GM12878 (cell line): Measurements from ENCODE around the gene SLC35F3. TPM values are rescaled to one million over a fixed set of nuclear protein-coding genes. Genes with fewer than 3 reads are reported as not detected.

Experiments used
- ATAC-seq: fragments of 200-7000 bp; cut with Tn5 transposase; 3 replicates; pipeline ENCODE4 v1.9.1; 2020; ENCODE audit warnings: mild to moderate bottlenecking, moderate library complexity
- BruUV-seq: library from RNA; stranded (reverse); fragments of 400-500 nt; replicated peaks from 2 replicates; lab custom pipeline; 2021; lab: Mats Ljungman, UMichigan
- CTCF ChIA-PET: fragments of 300-600 bp; sonication (Branson Sonifier 250); formaldehyde crosslinking; extraction: SDS; loops from one replicate; lab custom pipeline; 2021; ENCODE audit warnings: inconsistent platforms; lab: Yijun Ruan, JAX
- POLR2A ChIA-PET: fragments of 350-600 bp; formaldehyde crosslinking; extraction: SDS; loops from one replicate; lab custom pipeline; 2021; ENCODE audit warnings: inconsistent platforms; lab: Charles Lee
- RAD21 ChIA-PET: fragments of 300-600 bp; sonication (Branson Sonifier 250); formaldehyde crosslinking; loops from one replicate; lab custom pipeline; 2023; ENCODE audit warnings: antibody characterized with exemption; ENCODE audit not compliant: unreplicated experiment; lab: Charles Lee
- SMC1A ChIA-PET: fragments of 300-600 bp; sonication (Branson Sonifier 250); formaldehyde crosslinking; loops from one replicate; lab custom pipeline; 2023; ENCODE audit not compliant: unreplicated experiment, uncharacterized antibody; lab: Charles Lee
- DNase-seq: peaks from one replicate; pipeline ENCODE4 v3.0.0-alpha.2; 2011; ENCODE audit warnings: low read depth, low spot score
- FAIRE-seq: peaks from 3 replicates; lab custom pipeline; 2011; peaks lifted over from hg19 to GRCh38; lab: Jason Lieb, UNC
- H2AFZ ChIP-seq: 2 replicates; pipeline ENCODE4 v1.6.0; 2011; ENCODE audit warnings: low read depth, low read length, control low read depth; ENCODE audit not compliant: control insufficient read depth
- H3K27ac ChIP-seq: 2 replicates; pipeline ENCODE4 v1.5.1; 2011; ENCODE audit warnings: control low read depth; ENCODE audit not compliant: control insufficient read depth, insufficient read depth
- H3K27me3 ChIP-seq, 2 experiments: replicated peaks in 1 of 2; 2 replicates each; pipeline versions ENCODE4 v1.6.0 to v1.6.1; 2011; ENCODE audit warnings: low read length in 1 of 2; ENCODE audit not compliant: control insufficient read depth in 2 of 2, insufficient read depth in 2 of 2
- H3K36me3 ChIP-seq, 2 experiments: 2 replicates each; pipeline ENCODE4 v1.5.1; 2011; ENCODE audit warnings: low read length in 1 of 2; ENCODE audit not compliant: control insufficient read depth in 2 of 2, insufficient read depth in 2 of 2
- H3K4me1 ChIP-seq: 2 replicates; pipeline ENCODE4 v1.6.1; 2011; ENCODE audit warnings: mild to moderate bottlenecking, low read length, moderate library complexity, mixed read lengths; ENCODE audit not compliant: control insufficient read depth, insufficient read depth
- H3K4me2 ChIP-seq: 2 replicates; pipeline ENCODE4 v1.6.0; 2011; ENCODE audit warnings: control low read depth; ENCODE audit not compliant: control insufficient read depth, insufficient read depth
- H3K4me3 ChIP-seq: fragments of 200-600 bp; sonication (generic); 2 replicates; pipeline ENCODE4 v1.5.1; 2016
- H3K79me2 ChIP-seq: 2 replicates; pipeline ENCODE4 v1.6.0; 2011; ENCODE audit warnings: low read length; ENCODE audit not compliant: control insufficient read depth, insufficient read depth
- H3K9ac ChIP-seq: 2 replicates; pipeline ENCODE4 v1.8.0; 2011; ENCODE audit warnings: low read length, control low read depth, mixed read lengths; ENCODE audit not compliant: control insufficient read depth, insufficient read depth
- H3K9me3 ChIP-seq: replicated peaks from 3 replicates; pipeline ENCODE4 v1.5.1; 2011; ENCODE audit warnings: mild to moderate bottlenecking, low read length; ENCODE audit not compliant: control insufficient read depth, insufficient read depth
- H4K20me1 ChIP-seq: 2 replicates; pipeline ENCODE4 v1.6.0; 2011; ENCODE audit not compliant: control insufficient read depth, insufficient read depth
- ASH2L ChIP-seq: fragments of 300-600, 200-600 bp; sonication (generic); IDR thresholded peaks from 2 replicates; pipeline ENCODE4 v1.6.1; 2017; ENCODE audit warnings: low read depth, mild to moderate bottlenecking, borderline replicate concordance
- ATF7 ChIP-seq: fragments of 450-650 bp; IDR thresholded peaks from 2 replicates; pipeline ENCODE4 v1.6.1; 2016; ENCODE audit warnings: low read depth, mild to moderate bottlenecking
- CHD1 ChIP-seq: IDR thresholded peaks from 2 replicates; pipeline ENCODE4 v1.6.1; 2012; ENCODE audit warnings: low read depth, low read length, improper control_type of control experiment
- CHD2 ChIP-seq: IDR thresholded peaks from 2 replicates; pipeline ENCODE4 v1.6.1; 2011; ENCODE audit warnings: low read depth, low read length, improper control_type of control experiment, borderline replicate concordance
- CREM ChIP-seq: IDR thresholded peaks from 2 replicates; pipeline ENCODE4 v1.6.1; 2014; ENCODE audit warnings: antibody characterized with exemption, low read depth
- EED ChIP-seq: sonication (generic); IDR thresholded peaks from 2 replicates; pipeline ENCODE4 v1.6.1; 2016; ENCODE audit warnings: antibody characterized with exemption, low read depth
- HDAC6 ChIP-seq: fragments of 200-600 bp; sonication (generic); IDR thresholded peaks from one replicate; pipeline ENCODE4 v1.8.0; 2017; ENCODE audit warnings: antibody characterized with exemption; ENCODE audit not compliant: unreplicated experiment
- JUNB ChIP-seq: IDR thresholded peaks from 2 replicates; pipeline ENCODE4 v1.6.1; 2016; ENCODE audit warnings: antibody characterized with exemption, mild to moderate bottlenecking
- MYB ChIP-seq: fragments of 150-350 bp; IDR thresholded peaks from 2 replicates; pipeline ENCODE4 v1.6.1; 2014; ENCODE audit warnings: mild to moderate bottlenecking, low read depth, low read length, borderline replicate concordance
- RB1 ChIP-seq: fragments of 450-650 bp; formaldehyde crosslinking; IDR thresholded peaks from 2 replicates; pipeline ENCODE4 v1.6.1; 2017; ENCODE audit warnings: mild to moderate bottlenecking, borderline replicate concordance
- SMAD5 ChIP-seq: IDR thresholded peaks from 2 replicates; pipeline ENCODE4 v1.6.1; 2016; ENCODE audit warnings: antibody characterized with exemption, low read depth
- SUPT20H ChIP-seq: IDR thresholded peaks from 2 replicates; pipeline ENCODE4 v1.6.1; 2011; ENCODE audit warnings: low read depth, mild to moderate bottlenecking, low read length, moderate library complexity, borderline replicate concordance; ENCODE audit not compliant: control insufficient read depth
- ZNF217 ChIP-seq: fragments of 450-650 bp; IDR thresholded peaks from 2 replicates; pipeline ENCODE4 v1.6.1; 2017; ENCODE audit warnings: antibody characterized with exemption, mild to moderate bottlenecking
- WGBS: methylation state at CpG from one replicate; pipeline ENCODE4 v1.1.6; 2016; ENCODE audit warnings: low lambda C conversion rate; ENCODE audit not compliant: insufficient replicate concordance, insufficient coverage; ENCODE audit errors: missing lambda C conversion rate; 5-methylcytosine and 5-hydroxymethylcytosine counted together
- in situ Hi-C: fragments of 300-500 bp; cut with MboI; formaldehyde crosslinking; loops from 9 replicates; pipeline ENCODE4 v1.14.3; 2018; ENCODE audit warnings: mixed read lengths
- intact Hi-C: fragments of 100-400 bp; cut with micrococcal nuclease; formaldehyde crosslinking; loops from one replicate; pipeline ENCODE4 v1.14.2; 2022; ENCODE audit not compliant: unreplicated experiment
- polyA plus RNA-seq, 11 experiments: library from polyadenylated mRNA; depleted of rRNA in 4 of 11; unstranded in 6 of 11; stranded (reverse) in 5 of 11; fragments of >200 nt; fragmentation: Nextera tagmentation in 4 of 11; fragmentation: Illumina TruSeq in 1 of 11; extraction: Ambion mirVana in 4 of 11; extraction: Trizol in 1 of 11; gene quantifications; 1 replicate in 1 of 11; 2 replicates in 10 of 11; pipeline versions ENCODE4 v1.2.1 to v1.2.3, GENCODE V29; 2011 to 2016; ENCODE audit warnings: inconsistent platforms in 2 of 11, missing spikeins in 2 of 11, low read depth in 1 of 11
- total RNA-seq, 4 experiments: library from RNA; depleted of rRNA in 3 of 4; stranded (reverse); fragments of >200 nt in 3 of 4; fragmentation: Illumina TruSeq in 1 of 4; extraction: Trizol in 1 of 4; gene quantifications; 2 replicates each; pipeline versions ENCODE4 v1.2.1 to v1.2.3, GENCODE V29; 2013 to 2021
- TF ChIP-seq, protein P1 (sequence below): fragments of 450-650 bp; IDR thresholded peaks from 2 replicates; pipeline ENCODE4 v1.6.1; 2017; ENCODE audit warnings: mild to moderate bottlenecking
- TF ChIP-seq, protein P2 (sequence below): IDR thresholded peaks from 2 replicates; pipeline ENCODE4 v1.6.1; 2012; ENCODE audit warnings: mild to moderate bottlenecking, low read depth, low read length
- TF ChIP-seq, protein P3 (sequence below): fragments of 450-650 bp; formaldehyde crosslinking; IDR thresholded peaks from 2 replicates; pipeline ENCODE4 v1.4.0; 2022; ENCODE audit warnings: mild to moderate bottlenecking, moderate library complexity
- TF ChIP-seq, protein P4 (sequence below): IDR thresholded peaks from 2 replicates; pipeline ENCODE4 v1.6.1; 2011; ENCODE audit warnings: low read depth, mild to moderate bottlenecking, low read length, moderate library complexity, borderline replicate concordance; ENCODE audit errors: extremely low read depth

The SLC35F3 gene
- total and polyA plus RNA-seq, 10 of the 15 experiments (the other 5 are each of a cell fraction or from before 2014, with no cell fraction given): 1.0 to 8.6 (median 5.7) TPM

DNA sequence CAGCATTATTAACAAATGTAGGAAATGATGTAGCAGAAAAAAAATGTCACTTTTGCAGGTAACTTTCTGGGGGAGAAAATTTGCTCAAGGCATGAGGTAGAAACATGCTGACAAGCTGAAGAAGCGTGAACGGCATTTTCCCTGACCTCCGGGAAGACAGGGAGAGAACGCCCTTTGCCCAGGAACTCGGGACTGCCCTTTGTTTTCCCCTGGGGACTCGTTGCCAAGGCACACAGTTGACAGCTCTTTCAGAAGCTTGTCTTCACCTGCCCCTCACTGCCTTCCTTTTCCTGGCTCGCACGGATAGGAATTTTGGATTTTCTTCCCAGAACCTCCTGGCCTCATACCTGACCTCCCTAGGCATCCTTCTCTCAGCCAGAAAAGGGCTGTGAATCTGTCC, 416.1 kb downstream of the SLC35F3 start:
- no peaks in the 10 kb centered on the region for H3K36me3 ChIP-seq
- H3K4me1 ChIP-seq: peaks cover 5% of the 10 kb centered on the region
- WGBS: 33% methylated on average over 8 of the region's 8 CpGs
- no peak for FAIRE-seq
- SMC1A ChIA-PET: no interaction called here
- RAD21 ChIA-PET: no interaction called here
- no peak for ATAC-seq
- H4K20me1 ChIP-seq: no peaks in the 10 kb centered on the region
- intact Hi-C loops (no loop called here), in situ Hi-C loops (loop anchor here (25.0 kb wide), 1 partner anchor 108 kb away; no protein-coding TSS in a partner anchor)
- H2AFZ ChIP-seq: no peak overlapping the region
- no peaks in the 10 kb centered on the region for H3K27me3 ChIP-seq
- no peak overlapping the region for H3K4me2 ChIP-seq
- no peak for DNase-seq
- no peaks in the 10 kb centered on the region for H3K79me2 ChIP-seq
- H3K4me3 ChIP-seq: no peak overlapping the region
- H3K27ac ChIP-seq: no peak overlapping the region
- no peak overlapping the region for H3K9ac ChIP-seq
- BruUV-seq: no TSS peak
- CTCF ChIA-PET: interaction anchor here (0.6 to 2.1 kb wide), 3 partner anchors 9 to 196 kb away, joined by 3 to 10 read pairs (median 3); no protein-coding TSS in a partner anchor
- H3K9me3 ChIP-seq: no peaks in the 10 kb centered on the region
- POLR2A ChIA-PET: no interaction called here
- TF ChIP-seq, protein P1, sequence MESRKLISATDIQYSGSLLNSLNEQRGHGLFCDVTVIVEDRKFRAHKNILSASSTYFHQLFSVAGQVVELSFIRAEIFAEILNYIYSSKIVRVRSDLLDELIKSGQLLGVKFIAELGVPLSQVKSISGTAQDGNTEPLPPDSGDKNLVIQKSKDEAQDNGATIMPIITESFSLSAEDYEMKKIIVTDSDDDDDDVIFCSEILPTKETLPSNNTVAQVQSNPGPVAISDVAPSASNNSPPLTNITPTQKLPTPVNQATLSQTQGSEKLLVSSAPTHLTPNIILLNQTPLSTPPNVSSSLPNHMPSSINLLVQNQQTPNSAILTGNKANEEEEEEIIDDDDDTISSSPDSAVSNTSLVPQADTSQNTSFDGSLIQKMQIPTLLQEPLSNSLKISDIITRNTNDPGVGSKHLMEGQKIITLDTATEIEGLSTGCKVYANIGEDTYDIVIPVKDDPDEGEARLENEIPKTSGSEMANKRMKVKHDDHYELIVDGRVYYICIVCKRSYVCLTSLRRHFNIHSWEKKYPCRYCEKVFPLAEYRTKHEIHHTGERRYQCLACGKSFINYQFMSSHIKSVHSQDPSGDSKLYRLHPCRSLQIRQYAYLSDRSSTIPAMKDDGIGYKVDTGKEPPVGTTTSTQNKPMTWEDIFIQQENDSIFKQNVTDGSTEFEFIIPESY: no peak
- TF ChIP-seq CREM (no peak), RB1 (no peak), ZNF217 (no peak), HDAC6 (no peak), ASH2L (no peak), MYB (no peak), EED (no peak), SMAD5 (no peak), ATF7 (no peak), JUNB (no peak), SUPT20H (no peak), CHD1 (no peak), CHD2 (no peak)
- TF ChIP-seq, protein P2, sequence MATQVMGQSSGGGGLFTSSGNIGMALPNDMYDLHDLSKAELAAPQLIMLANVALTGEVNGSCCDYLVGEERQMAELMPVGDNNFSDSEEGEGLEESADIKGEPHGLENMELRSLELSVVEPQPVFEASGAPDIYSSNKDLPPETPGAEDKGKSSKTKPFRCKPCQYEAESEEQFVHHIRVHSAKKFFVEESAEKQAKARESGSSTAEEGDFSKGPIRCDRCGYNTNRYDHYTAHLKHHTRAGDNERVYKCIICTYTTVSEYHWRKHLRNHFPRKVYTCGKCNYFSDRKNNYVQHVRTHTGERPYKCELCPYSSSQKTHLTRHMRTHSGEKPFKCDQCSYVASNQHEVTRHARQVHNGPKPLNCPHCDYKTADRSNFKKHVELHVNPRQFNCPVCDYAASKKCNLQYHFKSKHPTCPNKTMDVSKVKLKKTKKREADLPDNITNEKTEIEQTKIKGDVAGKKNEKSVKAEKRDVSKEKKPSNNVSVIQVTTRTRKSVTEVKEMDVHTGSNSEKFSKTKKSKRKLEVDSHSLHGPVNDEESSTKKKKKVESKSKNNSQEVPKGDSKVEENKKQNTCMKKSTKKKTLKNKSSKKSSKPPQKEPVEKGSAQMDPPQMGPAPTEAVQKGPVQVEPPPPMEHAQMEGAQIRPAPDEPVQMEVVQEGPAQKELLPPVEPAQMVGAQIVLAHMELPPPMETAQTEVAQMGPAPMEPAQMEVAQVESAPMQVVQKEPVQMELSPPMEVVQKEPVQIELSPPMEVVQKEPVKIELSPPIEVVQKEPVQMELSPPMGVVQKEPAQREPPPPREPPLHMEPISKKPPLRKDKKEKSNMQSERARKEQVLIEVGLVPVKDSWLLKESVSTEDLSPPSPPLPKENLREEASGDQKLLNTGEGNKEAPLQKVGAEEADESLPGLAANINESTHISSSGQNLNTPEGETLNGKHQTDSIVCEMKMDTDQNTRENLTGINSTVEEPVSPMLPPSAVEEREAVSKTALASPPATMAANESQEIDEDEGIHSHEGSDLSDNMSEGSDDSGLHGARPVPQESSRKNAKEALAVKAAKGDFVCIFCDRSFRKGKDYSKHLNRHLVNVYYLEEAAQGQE: no peak
- TF ChIP-seq, protein P3, sequence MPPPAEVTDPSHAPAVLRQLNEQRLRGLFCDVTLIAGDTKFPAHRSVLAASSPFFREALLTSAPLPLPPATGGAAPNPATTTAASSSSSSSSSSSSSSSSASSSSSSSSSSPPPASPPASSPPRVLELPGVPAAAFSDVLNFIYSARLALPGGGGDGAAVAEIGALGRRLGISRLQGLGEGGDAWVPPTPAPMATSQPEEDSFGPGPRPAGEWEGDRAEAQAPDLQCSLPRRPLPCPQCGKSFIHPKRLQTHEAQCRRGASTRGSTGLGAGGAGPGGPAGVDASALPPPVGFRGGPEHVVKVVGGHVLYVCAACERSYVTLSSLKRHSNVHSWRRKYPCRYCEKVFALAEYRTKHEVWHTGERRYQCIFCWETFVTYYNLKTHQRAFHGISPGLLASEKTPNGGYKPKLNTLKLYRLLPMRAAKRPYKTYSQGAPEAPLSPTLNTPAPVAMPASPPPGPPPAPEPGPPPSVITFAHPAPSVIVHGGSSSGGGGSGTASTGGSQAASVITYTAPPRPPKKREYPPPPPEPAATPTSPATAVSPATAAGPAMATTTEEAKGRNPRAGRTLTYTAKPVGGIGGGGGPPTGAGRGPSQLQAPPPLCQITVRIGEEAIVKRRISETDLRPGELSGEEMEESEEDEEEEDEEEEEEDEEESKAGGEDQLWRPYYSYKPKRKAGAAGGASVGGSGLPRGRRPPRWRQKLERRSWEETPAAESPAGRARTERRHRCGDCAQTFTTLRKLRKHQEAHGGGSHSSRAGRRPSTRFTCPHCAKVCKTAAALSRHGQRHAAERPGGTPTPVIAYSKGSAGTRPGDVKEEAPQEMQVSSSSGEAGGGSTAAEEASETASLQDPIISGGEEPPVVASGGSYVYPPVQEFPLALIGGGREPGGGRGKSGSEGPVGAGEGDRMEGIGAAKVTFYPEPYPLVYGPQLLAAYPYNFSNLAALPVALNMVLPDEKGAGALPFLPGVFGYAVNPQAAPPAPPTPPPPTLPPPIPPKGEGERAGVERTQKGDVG (CRISPR knock-in tag): no peak
- TF ChIP-seq, protein P4, sequence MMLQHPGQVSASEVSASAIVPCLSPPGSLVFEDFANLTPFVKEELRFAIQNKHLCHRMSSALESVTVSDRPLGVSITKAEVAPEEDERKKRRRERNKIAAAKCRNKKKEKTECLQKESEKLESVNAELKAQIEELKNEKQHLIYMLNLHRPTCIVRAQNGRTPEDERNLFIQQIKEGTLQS: no peak
